GM06990 (cell line): ENCODE results near the gene STK11IP.

ENCODE experiments used
- DNase-seq: peaks from one replicate; pipeline ENCODE4 v3.0.0-alpha.2; 2011; ENCODE audit not compliant: insufficient read length; ENCODE audit errors: extremely low read depth
- H3K27me3 ChIP-seq: replicated peaks from 2 replicates; pipeline ENCODE4 v1.6.0; 2011; ENCODE audit warnings: low read length; ENCODE audit not compliant: control insufficient read depth, insufficient read depth
- H3K36me3 ChIP-seq: 2 replicates; pipeline ENCODE4 v1.5.1; 2011; ENCODE audit warnings: low read length; ENCODE audit not compliant: control insufficient read depth, insufficient read depth
- H3K4me3 ChIP-seq: replicated peaks from 2 replicates; pipeline ENCODE4 v1.5.1; 2011; ENCODE audit warnings: low read depth, mild to moderate bottlenecking, control low read depth, low read length
- CTCF ChIP-seq: IDR thresholded peaks from 2 replicates; pipeline ENCODE4 v1.5.1; 2011; ENCODE audit warnings: low read length, control low read depth, mild to moderate bottlenecking, inconsistent platforms; ENCODE audit not compliant: insufficient read depth, poor library complexity, severe bottlenecking

STK11IP gene

GRCh38 chr2:219556413-219556812, 41.2 kb upstream of the STK11IP start:
- Histone ChIP-seq H3K27me3 (no peaks in the 10 kb centered on the region; the same call in none of the 2 replicates), H3K36me3 (no peaks in the 10 kb centered on the region), H3K4me3 (no peak overlapping the region)
- no peak for TF ChIP-seq CTCF
- no peak for DNase-seq

GRCh38 chr2:219557320-219557719, 40.3 kb upstream of the STK11IP start:
- Histone ChIP-seq H3K27me3 (no peaks in the 10 kb centered on the region; the same call in none of the 2 replicates), H3K4me3 (no peak overlapping the region), H3K36me3 (no peaks in the 10 kb centered on the region)
- DNase-seq, result no peak
- TF ChIP-seq CTCF, result no peak

GRCh38 chr2:219557791-219558785, 39.6 kb upstream of the STK11IP start:
- no peaks in the 10 kb centered on the region for H3K36me3 ChIP-seq
- H3K4me3 ChIP-seq, result no peak overlapping the region
- DNase-seq, result no peak
- H3K27me3 ChIP-seq, result peaks cover under 1% of the 10 kb centered on the region
- TF ChIP-seq CTCF, result no peak

- H3K36me3 ChIP-seq, result no peaks in the 10 kb centered on the region
- DNase-seq, result no peak
Measured at GRCh38 chr2:219559156-219559915, 38.3 kb upstream of the STK11IP start.

More at GRCh38 chr2:219559156-219559915, 38.3 kb upstream of the STK11IP start:
- Histone ChIP-seq H3K4me3 (no peak overlapping the region), H3K27me3 (peaks cover 1% of the 10 kb centered on the region)
- no peak for TF ChIP-seq CTCF
